ENCODE measurements around the gene SPG21.

DNA sequence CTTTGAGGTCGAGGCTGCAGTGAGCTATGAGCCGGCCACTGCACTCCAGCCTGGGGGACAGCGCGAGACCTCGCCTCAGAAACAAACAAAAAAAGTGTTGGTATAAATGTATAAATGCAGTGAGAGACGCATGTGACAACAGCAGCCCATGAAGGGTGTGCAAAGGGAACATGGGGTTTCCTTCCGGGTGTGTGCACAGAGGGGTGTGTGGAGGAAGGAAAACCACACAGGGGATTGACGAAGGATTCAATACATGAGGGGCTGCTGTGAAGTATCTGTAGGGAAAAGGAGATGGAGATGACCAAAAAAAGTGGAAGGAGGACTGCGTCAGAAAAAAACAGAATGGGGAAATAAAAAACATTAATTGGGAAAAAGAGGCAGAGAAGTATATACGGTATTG is 38.6 kb upstream of the SPG21 start:
- TF ChIP-seq, protein P1, sequence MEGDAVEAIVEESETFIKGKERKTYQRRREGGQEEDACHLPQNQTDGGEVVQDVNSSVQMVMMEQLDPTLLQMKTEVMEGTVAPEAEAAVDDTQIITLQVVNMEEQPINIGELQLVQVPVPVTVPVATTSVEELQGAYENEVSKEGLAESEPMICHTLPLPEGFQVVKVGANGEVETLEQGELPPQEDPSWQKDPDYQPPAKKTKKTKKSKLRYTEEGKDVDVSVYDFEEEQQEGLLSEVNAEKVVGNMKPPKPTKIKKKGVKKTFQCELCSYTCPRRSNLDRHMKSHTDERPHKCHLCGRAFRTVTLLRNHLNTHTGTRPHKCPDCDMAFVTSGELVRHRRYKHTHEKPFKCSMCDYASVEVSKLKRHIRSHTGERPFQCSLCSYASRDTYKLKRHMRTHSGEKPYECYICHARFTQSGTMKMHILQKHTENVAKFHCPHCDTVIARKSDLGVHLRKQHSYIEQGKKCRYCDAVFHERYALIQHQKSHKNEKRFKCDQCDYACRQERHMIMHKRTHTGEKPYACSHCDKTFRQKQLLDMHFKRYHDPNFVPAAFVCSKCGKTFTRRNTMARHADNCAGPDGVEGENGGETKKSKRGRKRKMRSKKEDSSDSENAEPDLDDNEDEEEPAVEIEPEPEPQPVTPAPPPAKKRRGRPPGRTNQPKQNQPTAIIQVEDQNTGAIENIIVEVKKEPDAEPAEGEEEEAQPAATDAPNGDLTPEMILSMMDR (IDR thresholded peaks at IDR 0.05; ENCODE audit: low read depth, low read length, poor library complexity, severe bottlenecking): no peak
- no peak for TF ChIP-seq EZH2phosphoT487 (IDR thresholded peaks at IDR 0.05; ENCODE audit: borderline replicate concordance, low read length)

Measured in DOHH2 (cell line).